CD4-positive, alpha-beta T cell treated with Interleukin-4 for 4 hours (primary cell): ENCODE data around the gene YJEFN3.

Source experiments
- DNase-seq: peaks from one replicate; pipeline ENCODE4 v3.0.0-alpha.2; 2020

The YJEFN3 gene

DNA sequence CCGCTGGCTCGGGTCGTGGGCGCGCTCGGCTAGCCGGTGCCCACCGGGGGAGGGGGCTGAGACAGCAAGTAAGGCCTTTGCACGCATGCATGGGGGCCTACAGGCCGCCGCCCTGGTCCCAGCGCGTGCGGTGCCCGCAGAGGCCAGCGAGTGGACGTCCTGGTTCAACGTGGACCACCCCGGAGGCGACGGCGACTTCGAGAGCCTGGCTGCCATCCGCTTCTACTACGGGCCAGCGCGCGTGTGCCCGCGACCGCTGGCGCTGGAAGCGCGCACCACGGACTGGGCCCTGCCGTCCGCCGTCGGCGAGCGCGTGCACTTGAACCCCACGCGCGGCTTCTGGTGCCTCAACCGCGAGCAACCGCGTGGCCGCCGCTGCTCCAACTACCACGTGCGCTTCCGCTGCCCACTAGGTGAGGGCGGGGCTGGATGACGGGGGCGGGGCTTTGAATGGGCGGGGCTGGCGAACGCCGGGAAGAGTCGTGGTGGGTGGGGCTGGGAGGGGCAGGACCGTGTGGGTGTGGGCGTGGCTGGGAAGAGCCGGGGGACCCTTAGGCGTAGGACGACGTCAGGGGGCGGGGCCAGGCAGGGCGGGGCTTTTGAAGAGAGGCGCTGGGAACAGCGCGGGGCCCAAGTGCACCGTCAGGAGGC is 11.5 kb downstream of the YJEFN3 start:
- DNase-seq: peak; percentile 46

DNA sequence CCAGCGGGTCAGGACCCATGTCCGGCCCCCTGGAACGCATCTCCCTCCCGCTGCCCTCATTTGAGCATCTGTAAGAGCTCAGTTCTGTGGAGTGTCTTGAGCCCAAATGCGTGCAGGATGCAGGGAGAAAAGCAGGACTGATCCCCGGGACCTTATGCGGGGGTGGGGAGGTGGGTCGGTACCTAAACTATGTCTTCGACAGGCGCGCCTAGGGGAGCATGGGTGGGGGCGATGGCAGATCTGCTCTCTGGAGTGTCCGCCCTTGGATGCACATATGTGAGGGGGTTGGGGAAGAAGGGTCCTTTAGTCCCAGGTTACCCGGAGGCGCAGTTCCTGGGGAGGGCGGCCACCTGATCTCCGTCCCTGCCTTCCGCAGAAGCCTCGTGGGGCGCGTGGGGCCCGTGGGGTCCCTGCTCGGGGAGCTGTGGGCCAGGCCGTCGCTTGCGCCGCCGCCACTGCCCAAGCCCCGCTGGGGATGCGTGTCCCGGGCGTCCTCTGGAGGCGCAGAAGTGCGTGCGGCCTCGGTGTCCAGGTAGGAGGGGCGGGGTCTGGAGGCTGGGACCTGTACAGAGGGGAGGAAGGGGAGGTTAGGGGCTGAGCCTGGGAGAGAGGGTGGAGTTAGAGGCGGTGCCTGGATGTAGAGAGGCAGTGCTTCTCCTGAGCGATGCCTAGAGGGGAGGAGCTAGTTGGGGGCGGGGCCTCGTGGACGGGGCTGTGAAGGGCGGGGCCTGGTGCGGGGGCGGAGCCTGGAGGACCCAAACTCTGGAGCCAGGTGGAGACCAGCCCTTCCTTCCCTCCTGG is 12.2 kb downstream of the YJEFN3 start:
- peak; percentile 54 for DNase-seq

GRCh38 chr19:19541616-19542015 is 12.9 kb downstream of the YJEFN3 start:
- no peak for DNase-seq

DNA sequence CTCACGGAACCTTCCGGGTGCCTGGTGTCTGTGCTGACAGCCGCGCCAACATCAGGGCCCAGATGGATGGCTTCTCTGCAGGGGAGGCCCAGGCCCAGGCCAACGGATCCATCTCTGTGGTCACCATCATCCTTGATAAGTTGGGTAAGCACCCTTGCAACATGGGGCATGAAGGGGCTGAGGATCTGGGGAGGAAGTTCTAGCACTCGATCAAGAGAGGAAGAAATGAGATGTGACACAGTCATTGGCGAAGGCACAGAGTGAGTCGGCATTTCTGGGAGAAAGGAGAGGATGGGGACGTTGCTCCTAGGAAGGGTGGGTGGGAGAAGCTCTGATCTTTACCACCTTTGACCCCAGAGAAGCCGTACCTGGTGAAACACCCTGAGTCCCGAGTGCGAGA is 13.8 kb downstream of the YJEFN3 start:
- DNase-seq: no peak

GRCh38 chr19:19543101-19543500 is 14.4 kb downstream of the YJEFN3 start:
- DNase-seq: no peak

GRCh38 chr19:19543640-19544039 is 14.9 kb downstream of the YJEFN3 start:
- DNase-seq: no peak

DNA sequence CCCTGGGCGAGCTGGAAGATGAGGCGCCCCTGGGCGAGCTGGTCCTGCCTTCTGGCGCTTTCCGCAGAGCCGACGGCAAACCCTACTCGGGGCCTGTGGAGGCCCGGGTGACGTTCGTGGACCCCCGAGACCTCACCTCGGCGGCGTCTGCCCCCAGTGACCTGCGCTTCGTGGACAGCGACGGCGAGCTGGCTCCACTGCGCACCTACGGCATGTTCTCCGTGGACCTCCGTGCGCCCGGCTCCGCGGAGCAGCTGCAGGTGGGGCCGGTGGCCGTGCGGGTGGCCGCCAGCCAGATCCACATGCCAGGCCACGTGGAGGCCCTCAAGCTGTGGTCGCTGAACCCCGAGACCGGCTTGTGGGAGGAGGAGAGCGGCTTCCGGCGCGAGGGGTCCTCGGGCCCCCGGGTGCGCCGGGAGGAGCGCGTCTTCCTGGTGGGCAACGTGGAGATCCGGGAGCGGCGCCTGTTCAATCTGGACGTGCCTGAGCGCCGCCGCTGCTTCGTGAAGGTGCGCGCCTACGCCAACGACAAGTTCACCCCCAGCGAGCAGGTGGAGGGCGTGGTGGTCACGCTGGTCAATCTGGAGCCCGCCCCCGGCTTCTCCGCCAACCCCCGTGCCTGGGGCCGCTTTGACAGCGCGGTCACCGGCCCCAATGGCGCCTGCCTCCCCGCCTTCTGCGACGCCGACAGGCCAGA is 15.7 kb downstream of the YJEFN3 start:
- no peak for DNase-seq

- no peak for DNase-seq
These were observed 16.4 kb downstream of the YJEFN3 start for GRCh38 chr19:19544954-19545591.

- no peak for DNase-seq
These were observed 17.0 kb downstream of the YJEFN3 start for GRCh38 chr19:19545707-19546106.

GRCh38 chr19:19546751-19547162 is 18.0 kb downstream of the YJEFN3 start:
- no peak for DNase-seq

GRCh38 chr19:19547674-19548336 is 19.1 kb downstream of the YJEFN3 start:
- DNase-seq: no peak

DNA sequence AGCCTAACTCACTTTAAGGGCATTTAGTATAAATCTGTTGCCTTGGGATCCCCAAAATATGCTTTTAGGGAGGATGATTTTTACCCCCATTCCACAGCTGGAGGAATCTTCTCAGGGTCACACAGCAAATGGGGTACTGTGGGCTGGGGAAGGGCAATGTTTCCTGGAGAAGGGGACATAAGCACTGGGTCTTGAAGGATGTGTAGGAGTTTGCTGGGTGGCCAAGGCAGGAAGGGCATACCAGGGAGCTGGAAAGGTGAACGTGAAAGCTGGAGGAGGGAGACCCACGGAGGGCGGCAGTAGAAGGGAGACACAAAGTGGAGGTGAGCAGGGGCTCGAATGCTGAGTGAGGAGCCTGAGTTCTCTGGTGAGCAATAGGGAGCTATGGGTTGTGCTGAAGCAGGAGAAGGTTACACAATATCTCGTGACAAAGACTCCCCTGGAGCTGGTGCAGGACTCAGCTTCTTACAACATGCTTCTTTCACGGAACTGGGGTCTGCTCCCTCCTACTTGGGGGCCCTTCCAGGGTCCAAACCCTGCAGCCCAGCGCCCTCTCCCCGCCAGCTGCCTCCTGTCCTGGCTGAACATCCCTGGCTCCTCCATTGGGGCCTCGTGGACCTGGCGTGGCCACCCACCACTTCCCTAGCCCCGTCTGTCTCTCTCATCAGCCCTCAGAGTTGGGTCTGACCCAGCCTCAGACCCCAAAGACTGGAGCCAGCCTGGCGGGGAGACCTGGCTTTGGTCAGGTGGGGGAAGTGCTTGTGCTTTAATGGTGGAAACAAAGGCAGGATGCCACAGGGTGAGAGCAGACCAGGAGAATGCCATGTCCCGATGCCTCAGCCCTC is 20.4 kb downstream of the YJEFN3 start:
- DNase-seq: no peak

- DNase-seq: no peak
These were observed 21.2 kb downstream of the YJEFN3 start for GRCh38 chr19:19549804-19550464.

DNA sequence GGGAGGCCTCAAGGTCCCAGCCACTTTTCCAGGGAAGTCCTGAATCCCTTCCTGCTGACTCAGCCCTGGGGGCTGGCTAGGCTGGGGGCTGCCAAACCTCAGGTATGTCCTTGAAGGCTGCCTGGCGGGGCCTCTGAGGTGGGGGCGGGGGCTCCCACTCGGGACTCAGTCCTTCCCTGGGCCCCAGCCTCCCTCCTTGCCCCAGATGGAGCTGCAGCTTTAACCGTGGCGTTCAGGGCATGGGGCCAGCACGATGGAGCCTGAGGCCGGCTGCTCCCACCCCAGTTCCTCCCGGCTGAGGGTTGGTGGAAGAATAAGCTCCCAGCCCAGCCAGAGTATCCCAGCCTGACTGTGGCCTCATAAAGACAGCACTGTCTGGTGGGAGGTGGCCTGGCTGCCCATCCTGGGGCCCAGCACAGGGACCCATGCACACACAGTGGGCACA is 21.8 kb downstream of the YJEFN3 start:
- DNase-seq: no peak

DNA sequence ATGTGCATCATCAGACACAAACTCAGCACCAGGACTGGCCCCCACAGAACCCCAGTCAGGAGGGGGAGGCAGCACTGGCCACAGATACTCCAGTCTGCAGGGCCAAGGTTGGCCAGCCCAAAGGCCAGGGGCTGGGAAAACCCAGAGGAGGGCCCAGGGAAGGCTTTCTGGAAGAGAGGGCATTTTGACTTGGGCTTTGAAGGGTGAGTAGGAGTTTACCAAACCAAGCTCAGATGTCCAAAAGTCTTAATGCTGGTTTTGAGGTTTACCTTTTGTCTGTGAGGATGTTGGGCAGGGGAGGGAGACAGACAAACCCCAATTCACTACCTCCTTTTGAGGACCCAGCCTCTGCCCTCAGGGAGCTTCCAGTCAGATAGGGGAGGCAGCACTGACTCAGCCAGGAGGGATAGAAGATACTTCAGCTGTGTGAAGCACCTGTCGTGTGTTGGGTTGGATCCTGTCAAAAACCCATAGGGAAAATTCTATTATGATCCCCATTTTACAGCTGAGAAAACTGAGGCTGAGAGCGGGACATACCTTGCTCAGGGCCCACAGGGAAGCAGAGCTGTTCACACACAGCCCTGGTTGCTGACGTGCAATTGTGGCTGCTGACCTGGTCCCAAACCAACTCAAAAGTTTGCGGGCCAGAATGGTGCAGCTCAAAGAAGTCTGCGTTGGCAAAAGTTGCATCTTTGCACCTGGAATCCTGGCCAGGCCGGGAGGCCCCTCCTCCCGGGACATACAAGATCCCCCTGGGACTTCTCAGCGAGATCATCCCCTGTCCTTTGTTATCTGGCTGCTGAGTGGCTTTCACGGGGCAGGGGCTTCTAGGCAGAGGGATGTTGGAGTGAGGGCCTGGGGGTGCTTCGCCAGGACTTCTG is 22.5 kb downstream of the YJEFN3 start:
- DNase-seq: no peak

- no peak for DNase-seq
These were observed 23.1 kb downstream of the YJEFN3 start for GRCh38 chr19:19551853-19552192.

- no peak for DNase-seq
These were observed 24.1 kb downstream of the YJEFN3 start for GRCh38 chr19:19552798-19553197.

GRCh38 chr19:19553670-19554069 is 25.0 kb downstream of the YJEFN3 start:
- no peak for DNase-seq

- peak; percentile 44 for DNase-seq
These were observed 25.6 kb downstream of the YJEFN3 start for GRCh38 chr19:19554074-19555023.
